IPS DF 4.7 (cell line): ENCODE results near the gene IRF2.

Source experiments
- DNase-seq: peaks from one replicate; pipeline ENCODE4 v3.0.0-alpha.2; 2013; ENCODE audit warnings: low spot score; ENCODE audit errors: extremely low read depth

IRF2 gene

DNA sequence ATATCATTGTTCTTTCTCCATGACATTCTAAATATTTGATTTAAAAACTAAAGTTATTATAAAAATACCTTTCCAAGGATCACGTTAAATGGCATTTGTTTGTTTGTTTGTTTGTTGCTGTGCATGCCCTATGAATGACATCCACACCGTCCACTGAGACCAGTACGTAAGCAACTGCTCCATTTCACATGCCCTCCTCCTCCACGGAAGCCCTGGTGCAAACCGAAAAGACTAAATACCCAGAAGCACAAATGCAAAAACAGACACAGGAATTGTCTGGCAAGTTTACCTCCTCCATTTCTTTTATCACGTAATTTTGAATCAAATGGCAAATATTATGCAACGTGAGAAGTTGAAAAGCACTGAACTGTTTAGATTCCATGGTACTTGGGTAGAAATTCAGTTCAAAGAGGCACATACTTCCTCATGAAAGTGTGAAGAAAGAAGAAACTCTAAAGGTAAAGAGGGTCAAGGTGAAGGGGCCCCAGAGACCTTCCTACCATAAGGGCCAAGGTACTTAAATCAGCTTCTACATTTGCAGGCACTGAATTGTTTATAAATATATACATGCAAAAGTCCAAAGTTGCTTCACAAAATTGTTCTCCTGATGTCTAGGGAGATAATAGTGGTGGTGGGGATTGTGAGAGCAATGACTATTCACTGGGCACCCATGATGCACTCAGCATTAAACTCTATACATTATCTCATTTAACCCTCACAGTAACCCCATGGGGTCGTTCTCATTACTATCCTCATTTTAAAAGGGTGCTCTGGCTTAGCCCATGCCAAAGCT is 23.4 kb downstream of the IRF2 start:
- no peak for DNase-seq

- no peak for DNase-seq
Observed at GRCh38 chr4:184450045-184450444, 24.3 kb downstream of the IRF2 start.

DNA sequence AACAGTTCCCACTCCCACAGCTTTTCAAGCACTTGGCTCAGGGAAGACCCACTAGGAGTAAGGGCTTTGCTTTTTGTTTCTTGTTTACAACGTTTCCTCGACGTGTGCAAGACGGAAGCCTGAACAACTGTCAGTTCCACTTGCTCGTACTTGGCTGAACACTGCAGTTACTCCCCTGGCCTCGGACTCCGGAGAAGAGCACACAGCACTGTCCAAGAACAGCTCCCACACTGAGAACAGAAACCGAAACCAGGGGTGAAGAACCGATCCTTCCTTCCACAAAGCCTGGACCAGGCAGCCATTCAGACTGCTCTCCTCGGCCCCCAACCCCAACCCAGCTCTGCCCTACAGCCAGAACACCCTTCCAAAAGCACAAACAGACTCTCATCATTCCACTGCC is 25.5 kb downstream of the IRF2 start:
- no peak for DNase-seq

DNA sequence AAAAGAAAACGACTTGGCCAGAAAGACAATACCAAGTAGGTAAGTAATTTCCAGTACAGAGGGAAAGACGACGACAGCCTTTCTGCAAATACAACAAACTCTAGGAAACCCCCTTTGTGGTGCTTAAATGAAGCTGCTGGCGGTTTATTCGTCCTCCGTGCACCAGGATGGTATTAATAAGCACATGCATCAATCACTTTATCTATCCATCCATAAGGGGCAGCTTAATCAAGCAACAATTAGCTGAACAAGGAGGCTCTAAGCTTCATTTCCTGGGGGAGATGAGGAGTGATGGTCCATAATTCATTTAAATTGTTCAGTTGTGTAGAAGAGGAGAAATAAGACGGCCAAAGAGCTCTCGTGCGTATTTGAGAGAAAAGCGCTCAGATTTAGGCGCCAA is 26.2 kb downstream of the IRF2 start:
- no peak for DNase-seq

DNA sequence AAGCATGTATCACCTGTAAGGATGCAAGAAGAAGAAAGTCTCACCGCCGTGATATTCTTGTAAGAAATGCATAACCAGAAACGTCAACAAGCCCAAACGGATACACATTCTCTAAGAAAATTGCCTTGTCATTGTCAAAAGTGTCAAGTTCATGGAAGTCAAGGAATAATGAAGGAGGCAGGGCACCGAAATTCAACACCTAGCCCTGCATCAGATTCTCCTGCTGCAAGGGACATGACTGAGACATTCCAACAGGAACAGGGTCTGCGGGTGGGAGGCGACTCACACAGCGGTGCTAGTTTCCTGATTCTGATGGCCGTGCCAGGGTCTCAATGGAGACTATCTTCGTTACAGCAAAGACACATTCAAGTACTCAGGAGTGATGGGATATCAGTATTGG is 26.7 kb downstream of the IRF2 start:
- no peak for DNase-seq

DNA sequence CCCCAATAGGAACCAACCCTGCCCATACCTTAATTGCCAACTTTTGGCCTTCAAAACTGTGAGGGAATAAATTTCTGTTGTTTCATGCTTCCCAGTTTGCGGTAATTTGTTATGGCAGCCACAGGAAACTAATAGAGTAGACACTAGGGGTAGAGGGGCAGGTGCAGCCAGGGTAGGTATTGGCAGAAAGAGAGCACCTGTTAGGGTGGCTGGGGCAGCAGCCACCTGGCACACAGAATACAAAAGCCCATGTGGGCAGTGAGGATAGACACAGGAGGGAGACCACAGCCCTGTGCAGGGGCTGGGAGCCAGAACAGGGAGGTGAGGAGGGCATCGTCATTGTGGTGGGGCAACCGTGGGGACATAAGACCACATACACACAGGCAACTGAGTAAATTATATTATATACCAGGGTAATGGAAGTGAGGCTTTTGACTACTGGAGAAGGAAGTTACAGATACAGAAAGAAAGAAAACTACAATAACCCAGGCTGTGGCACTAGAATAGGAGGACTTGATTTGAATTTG is 28.2 kb downstream of the IRF2 start:
- no peak for DNase-seq

- no peak for DNase-seq
Observed at GRCh38 chr4:184444953-184445309, 29.4 kb downstream of the IRF2 start.

DNA sequence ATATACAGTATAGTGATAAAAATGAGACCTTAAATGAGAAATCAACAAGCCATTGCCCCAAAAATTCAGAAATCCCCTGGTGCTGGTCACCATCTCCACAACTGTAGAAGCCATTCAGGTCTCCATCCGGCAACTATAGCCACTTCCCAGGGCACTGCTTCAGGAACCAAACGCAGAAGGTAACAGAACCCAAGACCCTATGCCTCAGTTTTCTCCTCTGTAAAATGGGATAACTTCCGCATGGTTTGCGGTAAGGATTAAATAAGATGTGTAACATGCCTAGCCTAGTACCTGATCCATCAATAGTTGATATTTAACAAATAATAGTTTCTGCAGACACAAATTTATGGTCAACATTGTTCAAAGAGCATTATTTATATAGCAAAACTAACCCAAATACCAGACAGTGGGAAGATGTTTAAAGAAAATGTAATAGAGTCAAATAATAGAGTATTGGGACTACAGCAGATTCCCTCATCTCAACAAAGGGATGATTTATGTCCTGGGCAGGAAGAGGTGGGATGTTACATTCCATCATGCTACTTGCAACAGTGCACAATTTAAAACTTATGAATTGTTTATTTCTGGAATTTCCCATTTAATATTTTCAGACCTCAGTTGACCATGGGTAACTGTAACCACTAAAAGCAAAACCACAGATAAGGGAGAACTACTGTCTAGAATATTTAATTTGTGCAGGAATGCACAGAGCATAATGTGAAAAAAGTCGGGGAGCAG is 30.0 kb downstream of the IRF2 start:
- DNase-seq = no peak

DNA sequence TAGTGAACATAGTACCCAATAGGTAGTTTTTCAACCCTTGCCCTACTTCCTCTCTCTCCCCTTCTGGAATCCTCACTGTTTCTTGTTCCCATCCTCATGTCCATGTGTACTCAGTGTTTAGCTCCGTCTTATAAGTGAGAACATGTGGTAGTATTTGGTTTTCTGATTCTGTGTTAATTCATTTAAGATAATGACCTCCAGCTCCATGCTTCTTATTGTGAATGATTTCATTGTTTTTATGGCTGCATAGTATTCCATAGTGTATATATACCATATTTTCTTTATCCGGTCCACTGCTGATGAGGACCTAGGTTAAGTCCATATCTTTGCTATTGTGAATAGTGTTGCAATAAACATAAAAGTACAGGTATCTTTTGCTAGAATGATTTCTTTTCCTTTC is 31.0 kb downstream of the IRF2 start:
- DNase-seq = no peak

DNA sequence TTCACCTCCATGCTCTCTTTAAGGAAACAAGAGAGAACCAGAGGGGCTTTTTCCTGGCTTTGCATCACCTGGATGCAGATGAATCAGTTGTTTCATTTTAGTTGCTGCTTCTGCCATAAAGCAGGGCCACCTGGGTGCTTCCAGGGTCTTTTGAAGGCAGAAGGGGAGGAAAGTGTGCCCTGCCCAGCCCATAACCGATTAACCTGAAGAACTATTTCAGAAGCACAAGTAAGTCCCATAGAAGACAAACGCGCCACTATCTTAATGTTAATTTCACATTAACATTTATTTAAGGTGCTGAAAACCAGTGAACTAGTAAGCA is 32.1 kb downstream of the IRF2 start:
- no peak for DNase-seq

DNA sequence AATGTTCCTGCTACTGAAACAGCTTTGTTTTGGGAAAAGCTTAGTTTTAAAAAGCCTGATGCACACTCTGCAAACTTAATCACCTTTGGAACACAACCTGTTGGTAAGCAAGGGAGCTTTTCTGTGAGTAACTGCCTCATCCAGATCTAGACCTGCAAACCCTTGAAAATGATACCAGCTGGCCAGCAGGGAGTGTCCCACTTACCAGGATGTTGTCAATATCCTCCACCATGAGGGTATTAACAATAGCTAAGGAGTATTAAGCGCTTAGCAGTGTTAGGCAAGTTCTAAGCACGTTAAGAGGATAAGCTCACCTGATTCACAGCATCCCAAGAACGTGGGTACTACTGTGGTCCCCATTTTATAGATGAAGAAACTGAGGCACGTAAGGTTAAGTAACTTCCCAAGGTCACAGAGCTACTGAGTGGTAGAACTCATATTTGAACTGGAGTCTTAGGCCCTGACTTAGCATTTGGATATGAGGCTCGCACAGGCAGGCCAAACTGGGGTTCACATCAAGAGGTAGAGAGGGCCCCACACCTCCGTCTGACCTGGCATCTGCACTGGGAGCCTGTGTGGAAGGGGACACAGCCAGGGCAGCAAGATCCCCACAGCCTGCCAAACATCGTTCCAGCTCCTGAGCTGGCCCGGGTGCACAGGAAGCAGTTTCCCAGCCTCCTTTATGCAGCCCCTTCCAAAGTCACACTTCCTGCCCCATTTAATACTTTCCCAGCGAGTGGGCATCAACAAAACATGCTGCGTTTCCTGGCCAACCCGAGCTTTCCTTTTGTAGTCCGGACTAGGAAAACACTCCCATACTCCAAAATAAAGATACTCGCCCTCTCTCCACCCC is 32.7 kb downstream of the IRF2 start:
- DNase-seq = no peak

DNA sequence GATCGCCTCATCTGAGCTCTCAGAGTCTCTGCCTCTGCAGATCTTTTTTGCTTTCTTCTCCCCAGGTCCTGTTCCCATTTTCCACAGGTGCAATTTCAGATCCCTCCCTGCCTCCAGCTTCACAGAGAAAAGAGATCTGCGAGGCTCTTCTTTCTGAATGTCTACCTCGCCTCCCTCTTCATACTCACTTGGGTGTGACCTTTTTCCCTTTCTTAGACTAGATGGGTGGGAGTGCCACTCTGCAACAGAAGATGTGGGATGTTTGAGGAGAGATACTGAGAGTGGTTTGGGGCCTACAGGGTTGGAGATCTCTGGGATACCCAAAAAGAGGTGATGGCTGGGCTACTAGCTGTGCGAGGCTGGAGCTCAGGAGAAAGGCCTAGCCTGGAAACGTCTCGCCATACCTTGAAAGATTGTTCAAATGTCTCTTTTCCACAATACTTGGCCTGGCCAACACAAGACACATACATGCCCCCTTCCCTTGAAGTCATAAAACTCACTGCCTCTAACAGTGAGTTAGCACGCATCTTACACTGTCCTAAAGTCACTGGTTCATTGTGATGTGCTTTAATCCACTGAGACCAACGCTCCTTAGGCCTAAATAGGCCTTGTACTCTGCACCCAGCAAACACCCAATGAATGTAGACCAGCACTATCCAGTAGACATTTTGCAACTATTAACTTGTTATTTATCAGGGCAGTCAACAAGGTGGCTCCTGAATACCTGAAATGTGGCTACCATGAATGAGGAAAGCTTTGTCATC is 33.6 kb downstream of the IRF2 start:
- no peak for DNase-seq

- no peak for DNase-seq
Observed at GRCh38 chr4:184439856-184440594, 34.3 kb downstream of the IRF2 start.

DNA sequence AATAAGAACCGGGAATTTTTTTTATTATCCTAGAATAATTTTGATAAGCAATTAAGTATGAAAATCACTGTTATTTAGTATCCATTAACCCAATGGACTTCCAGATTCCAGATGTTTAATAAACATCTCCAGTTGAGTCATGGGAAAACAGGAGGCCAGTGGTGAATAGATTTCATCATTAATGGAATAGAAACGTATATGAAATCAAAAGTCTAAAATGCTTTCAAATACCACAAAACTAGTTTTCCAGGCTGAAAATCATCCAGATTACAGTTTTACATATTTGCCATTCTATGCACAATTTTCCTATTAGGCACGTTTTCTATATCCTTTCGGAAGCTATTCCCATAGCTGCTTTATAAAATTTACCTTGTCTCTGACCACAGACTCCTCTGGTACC is 35.0 kb downstream of the IRF2 start:
- no peak for DNase-seq

DNA sequence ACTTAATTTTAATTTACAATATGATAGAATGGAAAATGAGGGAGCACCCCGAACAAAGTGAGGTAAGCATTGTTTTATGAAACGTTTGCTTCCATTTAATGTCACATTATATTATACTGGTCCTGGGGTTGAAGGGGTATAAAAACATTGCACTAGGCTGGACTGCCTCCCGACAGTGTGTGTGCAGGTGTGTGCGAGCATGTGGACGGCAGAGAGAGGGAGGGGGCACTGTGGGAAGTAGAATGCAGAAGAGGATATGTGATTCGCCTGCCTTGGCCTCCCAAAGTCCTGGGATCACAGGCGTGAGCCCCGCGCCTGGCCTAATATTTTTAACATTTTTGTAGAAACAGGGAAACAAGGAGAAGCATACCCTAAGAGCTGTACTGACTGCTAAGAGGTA is 36.0 kb downstream of the IRF2 start:
- DNase-seq = no peak

DNA sequence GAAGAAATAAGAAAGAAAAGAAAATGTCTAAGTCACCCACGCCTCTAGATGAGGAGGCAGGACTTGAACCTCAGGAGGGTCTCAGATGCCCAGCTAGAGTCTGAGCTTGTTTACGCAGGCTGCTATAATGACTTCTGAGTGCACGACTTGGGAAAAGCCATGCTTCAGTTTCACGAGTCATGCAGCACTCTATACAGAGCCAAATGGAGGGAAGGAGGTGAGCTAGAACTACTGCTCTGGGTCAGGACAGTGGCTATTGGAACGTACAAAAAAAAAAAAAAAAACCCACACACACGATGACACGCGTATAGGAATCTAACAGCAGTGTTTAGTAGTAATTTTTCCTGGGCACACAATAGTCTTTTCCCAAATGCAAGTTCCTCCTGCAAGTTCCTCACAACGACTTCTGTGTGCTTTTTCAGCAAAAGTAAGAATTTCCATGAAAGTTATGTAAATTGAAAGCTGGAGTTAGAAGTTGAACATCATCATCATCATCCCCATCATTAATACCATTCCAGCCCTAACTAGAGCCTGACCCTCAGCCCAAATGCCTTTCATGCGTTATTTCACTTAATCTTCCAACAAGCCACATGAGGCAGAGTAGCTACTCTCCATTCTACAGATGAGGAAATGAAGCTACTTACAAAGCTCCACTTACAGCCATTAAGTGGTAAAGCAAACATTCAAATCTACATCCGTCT is 36.6 kb downstream of the IRF2 start:
- no peak for DNase-seq

GRCh38 chr4:184434501-184435066 is 39.8 kb downstream of the IRF2 start:
- no peak for DNase-seq

DNA sequence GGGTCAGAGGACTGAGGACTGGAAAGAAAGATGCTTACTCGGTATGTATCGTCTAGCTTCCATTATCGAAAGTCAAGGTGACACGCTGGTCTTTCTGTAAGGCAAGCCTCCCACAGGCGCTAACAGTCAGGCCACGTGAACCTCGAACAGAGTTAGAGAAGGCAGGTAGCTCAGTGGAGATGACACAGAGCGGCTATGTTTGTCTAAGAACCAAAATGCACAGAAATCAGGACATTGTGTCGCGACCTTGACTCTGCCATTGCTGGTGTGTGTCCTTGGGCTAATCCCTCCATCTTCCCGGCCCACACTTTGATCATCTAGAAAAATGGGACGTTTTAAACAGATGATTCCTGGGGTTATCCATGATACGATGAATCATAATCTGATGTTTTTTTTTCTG is 40.3 kb downstream of the IRF2 start:
- no peak for DNase-seq

DNA sequence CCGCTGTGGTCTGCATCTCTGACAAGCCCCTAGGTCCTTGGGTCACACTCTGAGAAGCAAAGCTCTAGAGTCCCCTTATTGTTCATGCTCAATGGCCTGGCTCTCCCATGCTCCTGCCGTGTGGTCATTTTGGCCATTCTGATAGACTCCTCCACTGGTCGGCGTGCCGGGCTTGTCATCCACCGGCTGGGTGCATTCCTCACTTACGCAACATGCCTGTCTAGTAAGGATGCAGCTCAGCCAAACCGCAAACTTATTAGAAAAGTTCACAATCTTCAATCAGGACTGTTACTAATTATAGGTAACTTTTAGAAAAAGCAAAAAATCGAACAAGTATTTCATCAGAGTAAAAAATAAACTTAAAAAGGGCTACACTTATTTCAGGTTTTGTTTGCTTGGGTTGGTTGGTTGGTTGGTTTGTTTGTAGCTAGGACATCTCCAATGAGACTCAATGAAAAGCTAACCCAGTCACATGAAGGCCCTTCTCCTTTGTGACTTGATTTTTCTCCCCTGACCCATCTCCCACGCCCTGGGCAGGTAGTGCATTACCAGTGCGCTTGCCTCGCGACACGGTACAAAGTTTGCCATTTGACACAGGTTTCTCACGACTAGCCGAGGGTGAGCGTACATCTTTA is 41.0 kb downstream of the IRF2 start:
- no peak for DNase-seq
